Gastrocnemius medialis (tissue), 4 donors: Measurements from ENCODE around the gene CCDC68. TPM values are rescaled to one million over a fixed set of nuclear protein-coding genes. Genes with fewer than 3 reads are reported as not detected.
A peak's percentile ranks its signal among the peaks of the same experiment; 100 is the strongest.

Source experiments
- ATAC-seq, 2 donors: fragments of 150-250 bp; one replicate each; pipeline ENCODE4 v1.9.1; 2016
- DNase-seq, 2 donors: peaks; one replicate each; pipeline ENCODE4 v3.0.0-alpha.2; 2019
- H3K27ac ChIP-seq, 4 donors: fragments of 200-600 bp; sonication (generic); 1 replicate in 1 of 4; 2 replicates in 3 of 4; pipeline ENCODE4 v1.5.1; 2016 to 2018; ENCODE audit warnings: mild to moderate bottlenecking in 2 of 4, moderate library complexity in 1 of 4
- H3K27me3 ChIP-seq, 3 donors: fragments of 200-600 bp; sonication (generic) in 2 of 3; 1 replicate in 1 of 3; 2 replicates in 2 of 3; pipeline versions ENCODE4 v1.5.1 to v1.6.0; 2016 to 2019; ENCODE audit warnings: mild to moderate bottlenecking in 1 of 3, moderate library complexity in 1 of 3
- H3K36me3 ChIP-seq, 2 donors: fragments of 200-600 bp; sonication (generic) in 1 of 2; one replicate each; pipeline ENCODE4 v1.5.1; 2017 to 2018
- H3K4me1 ChIP-seq, 2 donors: fragments of 200-600 bp; sonication (generic) in 1 of 2; one replicate each; pipeline ENCODE4 v1.5.1; 2016 to 2017; ENCODE audit warnings: mild to moderate bottlenecking in 2 of 2
- H3K4me3 ChIP-seq, 4 donors: fragments of 200-600 bp; sonication (generic) in 3 of 4; 1 replicate in 1 of 4; 2 replicates in 3 of 4; pipeline ENCODE4 v1.5.1; 2016 to 2019; ENCODE audit warnings: mild to moderate bottlenecking in 2 of 4
- H3K9me3 ChIP-seq, 3 donors: fragments of 200-600 bp; sonication (generic) in 2 of 3; 1 replicate in 1 of 3; 2 replicates in 2 of 3; pipeline ENCODE4 v1.5.1; 2016 to 2019
- CTCF ChIP-seq, 5 experiments: fragments of 450-650 bp in 3 of 5; fragments of 200-600 bp in 2 of 5; sonication (generic) in 2 of 5; IDR thresholded peaks in 4 of 5; conservative IDR thresholded peaks in 1 of 5; 1 replicate in 4 of 5; 2 replicates in 1 of 5; pipeline ENCODE4 v1.5.1; 2016 to 2019; ENCODE audit warnings: antibody characterized with exemption in 5 of 5, mild to moderate bottlenecking in 3 of 5, moderate library complexity in 3 of 5
- POLR2A ChIP-seq, 2 donors: fragments of 450-650 bp; IDR thresholded peaks; one replicate each; pipeline ENCODE4 v1.6.1; 2017; ENCODE audit warnings: antibody characterized with exemption in 2 of 2, mild to moderate bottlenecking in 2 of 2, moderate library complexity in 2 of 2
- in situ Hi-C, 4 donors: fragments of 200-750 bp; cut with MboI; loops; one replicate each; pipeline versions ENCODE4 v1.15.0 to v1.8.0; 2017; ENCODE audit warnings: low sequenced_read_pairs in 4 of 4
- intact Hi-C: fragments of 100-400 bp; cut with DNase I; formaldehyde crosslinking; loops from one replicate; pipeline ENCODE4 v1.15.1; 2023; ENCODE audit warnings: low total_unique reads
- total RNA-seq, 4 donors: library from RNA; depleted of rRNA; stranded (reverse); fragments of >200 nt; gene quantifications; one replicate each; pipeline versions ENCODE4 v1.1.0 to v1.2.3, GENCODE V29; 2016

CCDC68 gene
- total RNA-seq, 4 donors from 2014 or later, result 2.4 to 6.0 (median 4.5) TPM

- TF ChIP-seq POLR2A (IDR thresholded peaks at IDR 0.05) (no peak), CTCF (IDR thresholded peaks at IDR 0.05 in 4 of 5, conservative IDR thresholded peaks at IDR 0.05 in 1 of 5) (no peak)
- H3K27me3 ChIP-seq, result peaks cover 0 to 12% (median 9%) of the 10 kb centered on the region in 3 donors
- intact Hi-C loops, result no loop called here
- in situ Hi-C loops, result loop anchor here in 1 of 4 donors (25.0 kb wide), 1 partner anchor 99 kb away; no protein-coding TSS in a partner anchor
- no peak overlapping the region for H3K4me3 ChIP-seq
- no peaks in the 10 kb centered on the region for H3K36me3 ChIP-seq
- H3K9me3 ChIP-seq, result no peaks in the 10 kb centered on the region
- no peak for DNase-seq
- H3K4me1 ChIP-seq, result no peaks in the 10 kb centered on the region
- ATAC-seq, result no peak
- H3K27ac ChIP-seq, result no peak overlapping the region
Observed at GRCh38 chr18:54961016-54961423, 1.8 kb upstream of the CCDC68 start.

- no peaks in the 10 kb centered on the region for H3K9me3 ChIP-seq
- no peak overlapping the region for H3K4me3 ChIP-seq
- intact Hi-C loops, result no loop called here
- no peaks in the 10 kb centered on the region for H3K4me1 ChIP-seq
- DNase-seq, result no peak
- no peaks in the 10 kb centered on the region for H3K36me3 ChIP-seq
- ATAC-seq, result no peak
- H3K27me3 ChIP-seq, result peaks cover 0 to 12% (median 9%) of the 10 kb centered on the region in 3 donors
- in situ Hi-C loops, result loop anchor here in 1 of 4 donors (25.0 kb wide), 1 partner anchor 98 kb away; no protein-coding TSS in a partner anchor
- no peak overlapping the region for H3K27ac ChIP-seq
- no peak for TF ChIP-seq CTCF (IDR thresholded peaks at IDR 0.05 in 4 of 5, conservative IDR thresholded peaks at IDR 0.05 in 1 of 5)
- no peak for TF ChIP-seq POLR2A (IDR thresholded peaks at IDR 0.05)
Observed at GRCh38 chr18:54960197-54960596, 936 bp upstream of the CCDC68 start.

- no peak for ATAC-seq
- no peaks in the 10 kb centered on the region for H3K9me3 ChIP-seq
- peak overlapping the region in 2 of 4 donors; percentile 32 to 39 for H3K27ac ChIP-seq
- TF ChIP-seq POLR2A (IDR thresholded peaks at IDR 0.05), result no peak
- intact Hi-C loops (no loop called here), in situ Hi-C loops (loop anchor here in 1 of 4 donors (25.0 kb wide), 1 partner anchor 96 kb away; no protein-coding TSS in a partner anchor)
- no peaks in the 10 kb centered on the region for H3K36me3 ChIP-seq
- DNase-seq, result no peak
- H3K27me3 ChIP-seq, result peaks cover 0 to 12% (median 9%) of the 10 kb centered on the region in 3 donors
- H3K4me3 ChIP-seq, result peak overlapping the region; percentile 16 to 50 (median 36)
- H3K4me1 ChIP-seq, result no peaks in the 10 kb centered on the region
Observed at GRCh38 chr18:54957996-54958395, 1.3 kb downstream of the CCDC68 start.

GRCh38 chr18:54957296-54957832 is 1.9 kb downstream of the CCDC68 start:
- H3K4me1 ChIP-seq, result no peaks in the 10 kb centered on the region
- H3K36me3 ChIP-seq, result no peaks in the 10 kb centered on the region

More at GRCh38 chr18:54957296-54957832, 1.9 kb downstream of the CCDC68 start:
- ATAC-seq (no peak), DNase-seq (no peak)
- peak overlapping the region in 1 of 4 donors; percentile 30 for H3K4me3 ChIP-seq
- no peaks in the 10 kb centered on the region for H3K9me3 ChIP-seq
- no peak for TF ChIP-seq CTCF (IDR thresholded peaks at IDR 0.05 in 4 of 5, conservative IDR thresholded peaks at IDR 0.05 in 1 of 5)
- TF ChIP-seq POLR2A (IDR thresholded peaks at IDR 0.05), result no peak
- H3K27me3 ChIP-seq, result peaks cover 0 to 12% (median 9%) of the 10 kb centered on the region in 3 donors
- in situ Hi-C loops (loop anchor here in 1 of 4 donors (25.0 kb wide), 1 partner anchor 95 kb away; no protein-coding TSS in a partner anchor), intact Hi-C loops (no loop called here)
- peak overlapping the region in 2 of 4 donors; percentile 32 to 39 for H3K27ac ChIP-seq
